Right atrium auricular region (tissue), 2 donors: Measurements from ENCODE around the gene TAS2R41. TPM values are rescaled to one million over a fixed set of nuclear protein-coding genes. Genes with fewer than 3 reads are reported as not detected.

Experiments used
- DNase-seq: peaks from one replicate; pipeline ENCODE4 v3.0.0-alpha.2; 2019; ENCODE audit warnings: low spot score
- H3K27ac ChIP-seq, 2 donors: fragments of 200-600 bp; sonication (generic); 1 replicate in 1 of 2; 2 replicates in 1 of 2; pipeline ENCODE4 v1.5.1; 2016 to 2019
- H3K27me3 ChIP-seq, 2 donors: fragments of 200-600 bp; sonication (generic); one replicate each; pipeline versions ENCODE4 v1.5.1 to v1.6.0; 2017 to 2019
- H3K36me3 ChIP-seq: fragments of 200-600 bp; sonication (generic); one replicate; pipeline ENCODE4 v1.5.1; 2016
- H3K4me1 ChIP-seq, 2 donors: fragments of 200-600 bp; sonication (generic); one replicate each; pipeline versions ENCODE4 v1.5.1 to v1.6.0; 2017 to 2019
- H3K4me3 ChIP-seq, 2 donors: fragments of 200-600 bp; sonication (generic); 1 replicate in 1 of 2; 2 replicates in 1 of 2; pipeline ENCODE4 v1.5.1; 2017 to 2019; ENCODE audit warnings: mild to moderate bottlenecking in 1 of 2, moderate library complexity in 1 of 2
- H3K9me3 ChIP-seq, 2 donors: fragments of 200-600 bp; sonication (generic); one replicate each; pipeline ENCODE4 v1.5.1; 2019
- total RNA-seq, 2 donors: library from RNA; depleted of rRNA; stranded (reverse); fragments of >200 nt; gene quantifications; one replicate each; pipeline ENCODE4 v1.1.0, GENCODE V29; 2016
- TF ChIP-seq, protein P1 (sequence below), 2 donors: fragments of 200-600 bp; sonication (generic); IDR thresholded peaks; one replicate each; pipeline ENCODE4 v1.5.1; 2019; ENCODE audit warnings: antibody characterized with exemption in 2 of 2

The TAS2R41 gene
- total RNA-seq, 2 donors from 2014 or later = not detected

DNA sequence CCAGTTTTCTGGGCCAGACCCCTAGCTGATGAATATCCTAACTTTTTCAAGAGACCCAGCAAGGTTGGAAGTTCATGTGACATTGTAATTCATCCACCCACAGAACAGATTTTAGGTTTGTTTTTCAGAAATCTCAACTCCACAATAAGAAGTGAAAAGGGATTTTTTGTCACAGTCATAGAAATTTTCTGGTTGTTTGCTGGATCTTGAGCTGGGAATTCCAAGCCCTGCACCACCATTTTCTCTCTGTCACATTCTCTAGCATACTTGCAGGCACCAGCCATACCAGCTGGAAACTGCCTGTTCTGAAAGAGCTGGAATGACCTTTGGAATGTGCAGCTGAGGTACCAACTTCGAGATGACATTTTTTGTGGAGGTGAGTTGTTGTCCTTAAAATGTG is 25.9 kb upstream of the TAS2R41 start:
- no peak overlapping the region for H3K27ac ChIP-seq
- H3K36me3 ChIP-seq = no peaks in the 10 kb centered on the region
- no peaks in the 10 kb centered on the region for H3K9me3 ChIP-seq
- H3K4me3 ChIP-seq = no peak overlapping the region
- DNase-seq = no peak
- no peaks in the 10 kb centered on the region for H3K4me1 ChIP-seq
- TF ChIP-seq, protein P1, sequence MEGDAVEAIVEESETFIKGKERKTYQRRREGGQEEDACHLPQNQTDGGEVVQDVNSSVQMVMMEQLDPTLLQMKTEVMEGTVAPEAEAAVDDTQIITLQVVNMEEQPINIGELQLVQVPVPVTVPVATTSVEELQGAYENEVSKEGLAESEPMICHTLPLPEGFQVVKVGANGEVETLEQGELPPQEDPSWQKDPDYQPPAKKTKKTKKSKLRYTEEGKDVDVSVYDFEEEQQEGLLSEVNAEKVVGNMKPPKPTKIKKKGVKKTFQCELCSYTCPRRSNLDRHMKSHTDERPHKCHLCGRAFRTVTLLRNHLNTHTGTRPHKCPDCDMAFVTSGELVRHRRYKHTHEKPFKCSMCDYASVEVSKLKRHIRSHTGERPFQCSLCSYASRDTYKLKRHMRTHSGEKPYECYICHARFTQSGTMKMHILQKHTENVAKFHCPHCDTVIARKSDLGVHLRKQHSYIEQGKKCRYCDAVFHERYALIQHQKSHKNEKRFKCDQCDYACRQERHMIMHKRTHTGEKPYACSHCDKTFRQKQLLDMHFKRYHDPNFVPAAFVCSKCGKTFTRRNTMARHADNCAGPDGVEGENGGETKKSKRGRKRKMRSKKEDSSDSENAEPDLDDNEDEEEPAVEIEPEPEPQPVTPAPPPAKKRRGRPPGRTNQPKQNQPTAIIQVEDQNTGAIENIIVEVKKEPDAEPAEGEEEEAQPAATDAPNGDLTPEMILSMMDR (IDR thresholded peaks at IDR 0.05) = no peak
- no peaks in the 10 kb centered on the region for H3K27me3 ChIP-seq

DNA sequence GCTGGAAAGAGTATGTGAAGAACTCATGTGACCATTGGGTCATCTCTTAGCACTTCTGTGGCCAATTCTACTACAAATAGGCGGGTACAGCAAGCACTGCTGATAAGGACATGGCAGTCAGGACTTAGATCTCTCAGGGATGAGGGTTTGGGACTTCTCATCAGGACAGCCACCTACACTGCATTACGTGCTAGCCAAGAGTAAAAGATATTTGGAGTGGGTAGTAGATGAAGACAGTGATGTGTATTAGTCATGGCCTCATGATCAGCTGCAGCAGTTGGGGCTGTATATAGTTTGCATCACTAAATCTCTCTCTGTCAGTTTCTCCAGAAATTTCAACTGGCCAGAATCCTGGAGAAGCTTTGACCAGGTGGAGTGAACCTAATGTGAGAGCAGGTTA is 25.2 kb upstream of the TAS2R41 start:
- Histone ChIP-seq H3K36me3 (no peaks in the 10 kb centered on the region), H3K9me3 (no peaks in the 10 kb centered on the region), H3K4me1 (no peaks in the 10 kb centered on the region), H3K27me3 (no peaks in the 10 kb centered on the region), H3K4me3 (no peak overlapping the region), H3K27ac (no peak overlapping the region)
- no peak for DNase-seq
- TF ChIP-seq, protein P1 (IDR thresholded peaks at IDR 0.05) = no peak

DNA sequence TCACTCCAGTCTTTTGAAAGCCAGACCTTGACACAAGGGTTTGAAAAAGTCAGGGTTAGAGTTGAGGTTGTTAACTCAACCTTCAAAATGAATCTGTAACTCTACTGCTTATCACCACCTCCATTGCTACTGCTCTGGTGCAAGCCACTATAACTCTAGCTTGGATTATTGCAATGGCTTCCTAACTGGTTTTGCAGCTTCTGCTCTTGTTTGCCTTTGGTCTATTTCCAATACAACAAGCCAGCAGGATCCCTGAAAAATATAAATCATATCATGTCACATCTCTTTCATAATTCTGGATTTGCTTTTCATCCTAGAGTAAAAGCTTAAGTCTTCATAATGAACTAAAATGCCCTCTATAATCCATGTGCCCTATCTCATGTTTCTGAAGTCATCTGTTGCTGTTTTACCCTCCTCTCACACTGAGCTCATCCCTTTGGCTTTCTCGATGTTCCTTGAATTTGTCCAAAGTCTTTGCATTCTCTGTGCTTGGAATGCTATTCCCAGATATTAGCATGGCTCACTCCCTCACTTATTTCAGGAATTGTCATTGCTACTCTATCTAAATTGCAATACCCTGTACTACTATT is 23.5 kb upstream of the TAS2R41 start:
- no peak for DNase-seq
- TF ChIP-seq, protein P1 (IDR thresholded peaks at IDR 0.05) = no peak
- Histone ChIP-seq H3K4me1 (no peaks in the 10 kb centered on the region), H3K4me3 (no peak overlapping the region), H3K36me3 (no peaks in the 10 kb centered on the region), H3K27me3 (no peaks in the 10 kb centered on the region), H3K9me3 (no peaks in the 10 kb centered on the region), H3K27ac (no peak overlapping the region)

DNA sequence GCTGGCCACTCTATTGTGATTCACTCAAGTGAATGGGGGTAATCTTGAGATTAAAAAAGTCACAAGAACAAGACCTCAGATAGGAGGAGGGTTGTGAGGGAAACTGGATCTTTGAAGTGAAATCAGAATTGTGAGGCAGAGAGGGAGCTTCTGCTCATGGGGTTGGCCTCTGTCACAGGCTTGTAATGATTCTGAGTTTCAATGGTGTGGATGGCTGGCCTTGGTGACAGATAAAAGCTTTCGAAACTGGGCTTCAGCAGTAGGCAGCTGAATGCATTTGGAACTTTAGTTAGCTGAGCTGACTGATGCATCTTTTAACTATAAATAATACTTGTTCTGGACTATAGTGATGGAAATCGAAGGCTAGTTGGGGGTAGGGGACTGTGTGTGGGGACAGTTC is 22.2 kb upstream of the TAS2R41 start:
- H3K4me3 ChIP-seq = no peak overlapping the region
- DNase-seq = no peak
- H3K4me1 ChIP-seq = no peaks in the 10 kb centered on the region
- H3K9me3 ChIP-seq = no peaks in the 10 kb centered on the region
- no peaks in the 10 kb centered on the region for H3K36me3 ChIP-seq
- no peaks in the 10 kb centered on the region for H3K27me3 ChIP-seq
- TF ChIP-seq, protein P1 (IDR thresholded peaks at IDR 0.05) = no peak
- H3K27ac ChIP-seq = no peak overlapping the region

DNA sequence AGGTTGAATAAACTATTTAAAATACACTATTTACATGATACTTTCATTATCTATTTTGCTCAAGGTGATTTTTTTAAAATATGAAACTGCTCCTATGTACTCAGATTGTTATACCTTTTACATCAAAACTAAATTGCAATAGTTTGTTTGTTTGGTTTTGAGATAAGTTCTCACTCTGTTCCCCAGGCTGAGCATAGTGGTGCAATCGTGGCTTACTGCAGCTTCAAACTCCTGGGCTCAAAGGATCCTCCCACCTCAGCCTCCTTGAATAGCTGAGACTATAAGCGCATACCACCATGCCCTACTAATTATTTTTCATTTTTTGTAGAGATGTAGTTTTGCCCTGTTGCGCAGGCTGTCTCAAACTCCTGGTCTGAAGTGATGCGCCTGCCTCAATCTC is 21.7 kb upstream of the TAS2R41 start:
- no peak overlapping the region for H3K4me3 ChIP-seq
- H3K27ac ChIP-seq = no peak overlapping the region
- no peaks in the 10 kb centered on the region for H3K4me1 ChIP-seq
- no peaks in the 10 kb centered on the region for H3K36me3 ChIP-seq
- DNase-seq = no peak
- no peaks in the 10 kb centered on the region for H3K9me3 ChIP-seq
- no peaks in the 10 kb centered on the region for H3K27me3 ChIP-seq
- TF ChIP-seq, protein P1 (IDR thresholded peaks at IDR 0.05) = no peak
